Measurements from ENCODE around the gene MCU. TPM values are rescaled to one million over a fixed set of nuclear protein-coding genes. Genes with fewer than 3 reads are reported as not detected.

Gene MCU
- total RNA-seq, 4 donors from 2014 or later: 13.2 to 29.8 (median 16.3) TPM

GRCh38 chr10:72822342-72822986, 130.5 kb downstream of the MCU start:
- TF ChIP-seq CTCF (IDR thresholded peaks at IDR 0.05): no peak
- ATAC-seq (ENCODE audit: low FRiP score) (no peak), DNase-seq (ENCODE audit: low spot score) (no peak)

- ATAC-seq (ENCODE audit: low FRiP score): no peak
- DNase-seq (ENCODE audit: low spot score): no peak
- TF ChIP-seq CTCF (IDR thresholded peaks at IDR 0.05): no peak
These were observed 133.2 kb downstream of the MCU start for GRCh38 chr10:72825163-72825562.

GRCh38 chr10:72826346-72826745, 134.4 kb downstream of the MCU start:
- no peak for TF ChIP-seq CTCF (IDR thresholded peaks at IDR 0.05)
- ATAC-seq (ENCODE audit: low FRiP score): no peak
- DNase-seq (ENCODE audit: low spot score): no peak

- no peak for TF ChIP-seq CTCF (IDR thresholded peaks at IDR 0.05)
- DNase-seq (ENCODE audit: low spot score): no peak
- ATAC-seq (ENCODE audit: low FRiP score): no peak
These were observed 136.4 kb downstream of the MCU start for GRCh38 chr10:72828294-72828693.

- DNase-seq (ENCODE audit: low spot score) (no peak), ATAC-seq (ENCODE audit: low FRiP score) (no peak)
- TF ChIP-seq CTCF (IDR thresholded peaks at IDR 0.05): no peak
These were observed 138.7 kb downstream of the MCU start for GRCh38 chr10:72830625-72831024.

- no peak for ATAC-seq (ENCODE audit: low FRiP score)
- no peak for TF ChIP-seq CTCF (IDR thresholded peaks at IDR 0.05)
- no peak for DNase-seq (ENCODE audit: low spot score)
These were observed 139.9 kb downstream of the MCU start for GRCh38 chr10:72831696-72832409.

- ATAC-seq (ENCODE audit: low FRiP score) (no peak), DNase-seq (ENCODE audit: low spot score) (no peak)
- TF ChIP-seq CTCF (IDR thresholded peaks at IDR 0.05): no peak
These were observed 140.8 kb downstream of the MCU start for GRCh38 chr10:72832701-72833100.
